ENCODE measurements around the gene ATP1A1.

ATP1A1 gene

GRCh38 chr1:116404699-116405098 is 31.7 kb downstream of the ATP1A1 start:
- H3K4me1 ChIP-seq (ENCODE audit: control insufficient read depth, insufficient read depth, low read length, unreplicated experiment), result no peaks in the 10 kb centered on the region

DNA sequence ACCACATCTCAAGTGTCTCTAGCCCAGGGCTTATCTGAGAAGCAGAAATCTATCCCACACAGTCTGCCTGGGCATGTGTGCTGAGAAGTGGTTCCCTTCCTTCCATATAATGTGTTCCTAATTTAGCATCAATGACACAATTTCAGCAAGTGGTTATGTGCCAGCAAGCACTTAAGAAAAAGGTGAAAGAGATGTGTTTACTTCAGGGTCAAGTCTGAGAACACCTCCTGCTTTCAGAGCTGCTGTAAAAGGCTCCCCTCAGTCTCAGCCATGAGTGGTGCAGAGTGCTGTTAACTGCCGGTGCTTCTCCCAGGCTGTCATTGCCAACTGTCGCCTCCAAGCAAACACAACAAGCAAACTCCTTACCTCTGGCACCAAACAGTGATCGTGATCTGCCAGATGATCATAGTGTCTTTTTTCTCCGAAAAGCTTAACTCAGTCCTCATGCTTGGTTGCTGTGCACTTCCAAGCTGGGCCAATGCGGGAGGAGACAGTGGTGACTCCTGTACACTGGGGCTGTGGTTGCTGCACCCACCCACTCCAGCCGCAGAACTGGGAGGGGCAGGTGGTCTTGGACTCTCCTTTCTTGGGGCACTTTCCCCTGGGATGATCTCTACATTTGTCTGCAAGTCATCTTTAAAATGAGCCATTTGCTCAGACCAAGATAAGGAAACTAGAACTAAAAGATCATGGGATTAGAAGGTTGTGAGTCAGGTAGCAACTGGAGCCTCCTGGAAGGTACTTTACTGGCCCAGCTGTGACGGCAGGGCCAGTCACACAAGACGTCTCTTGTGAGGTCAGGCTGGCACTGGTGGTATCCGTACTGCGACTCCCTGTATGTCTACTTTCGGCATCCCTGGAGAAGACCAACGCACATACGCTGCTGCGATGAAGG is 32.4 kb downstream of the ATP1A1 start:
- no peaks in the 10 kb centered on the region for H3K27me3 ChIP-seq (ENCODE audit: insufficient read depth, low read length)
- H3K4me3 ChIP-seq (ENCODE audit: low read depth, low read length), result no peak overlapping the region
- no peaks in the 10 kb centered on the region for H3K4me1 ChIP-seq (ENCODE audit: control insufficient read depth, insufficient read depth, low read length, unreplicated experiment)
- H3K79me2 ChIP-seq (ENCODE audit: control insufficient read depth, insufficient read depth, low read length, unreplicated experiment), result no peaks in the 10 kb centered on the region
- no peak overlapping the region for H3K27ac ChIP-seq (ENCODE audit: low read depth, low read length)
- H2AFZ ChIP-seq (ENCODE audit: low read length, unreplicated experiment), result no peak overlapping the region
- H3K36me3 ChIP-seq (ENCODE audit: insufficient read depth, low read length), result peaks cover 55% of the 10 kb centered on the region

More at GRCh38 chr1:116404699-116405098, 31.7 kb downstream of the ATP1A1 start:
- Histone ChIP-seq H3K27me3 (ENCODE audit: insufficient read depth, low read length) (no peaks in the 10 kb centered on the region), H3K4me3 (ENCODE audit: low read depth, low read length) (no peak overlapping the region), H3K27ac (ENCODE audit: low read depth, low read length) (no peak overlapping the region), H3K36me3 (ENCODE audit: insufficient read depth, low read length) (peaks cover 63% of the 10 kb centered on the region), H2AFZ (ENCODE audit: low read length, unreplicated experiment) (no peak overlapping the region), H3K79me2 (ENCODE audit: control insufficient read depth, insufficient read depth, low read length, unreplicated experiment) (no peaks in the 10 kb centered on the region)

DNA sequence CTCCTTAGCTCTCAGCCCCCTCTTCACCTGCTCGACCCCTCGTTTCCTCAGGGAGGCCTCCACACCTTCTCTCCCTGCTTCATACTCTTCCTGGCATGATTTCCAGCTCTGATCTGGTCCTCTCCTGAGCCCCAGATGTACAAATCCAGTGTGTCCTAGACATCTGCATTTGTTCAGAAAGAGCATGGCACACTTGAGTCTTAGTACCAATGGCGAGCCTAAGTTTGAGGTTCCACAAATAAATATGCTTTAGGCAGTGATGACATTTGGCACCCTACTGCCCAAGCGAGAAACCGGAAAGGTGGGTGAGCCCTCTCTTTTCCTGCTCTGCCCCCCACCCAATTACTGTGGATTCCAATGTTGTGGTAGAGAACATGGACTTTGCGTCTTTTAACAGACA is 34.0 kb downstream of the ATP1A1 start:
- Histone ChIP-seq H3K36me3 (ENCODE audit: insufficient read depth, low read length) (peaks cover 40% of the 10 kb centered on the region), H2AFZ (ENCODE audit: low read length, unreplicated experiment) (no peak overlapping the region), H3K27me3 (ENCODE audit: insufficient read depth, low read length) (no peaks in the 10 kb centered on the region), H3K4me1 (ENCODE audit: control insufficient read depth, insufficient read depth, low read length, unreplicated experiment) (peaks cover 10% of the 10 kb centered on the region), H3K4me3 (ENCODE audit: low read depth, low read length) (no peak overlapping the region), H3K27ac (ENCODE audit: low read depth, low read length) (no peak overlapping the region), H3K79me2 (ENCODE audit: control insufficient read depth, insufficient read depth, low read length, unreplicated experiment) (no peaks in the 10 kb centered on the region)

DNA sequence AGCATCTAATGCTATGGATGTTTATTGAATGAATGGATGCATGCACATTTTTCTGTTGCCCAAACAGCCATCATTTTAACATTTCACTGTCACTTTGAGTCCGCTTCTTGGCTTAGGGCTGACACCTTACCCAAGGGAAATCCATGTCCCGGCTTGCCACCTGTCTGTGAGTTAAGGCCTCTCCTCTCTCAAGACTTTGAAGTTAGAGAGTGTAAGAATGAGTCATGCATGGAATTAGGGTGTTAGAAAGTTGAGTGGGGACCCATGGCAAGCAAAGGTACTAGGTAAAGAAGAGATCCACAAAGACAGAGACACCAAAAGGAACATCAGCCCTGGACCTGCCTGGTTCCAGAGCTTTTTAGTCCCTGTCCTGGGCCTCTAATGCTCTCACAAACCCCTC is 35.1 kb downstream of the ATP1A1 start:
- H3K4me3 ChIP-seq (ENCODE audit: low read depth, low read length), result no peak overlapping the region
- no peak overlapping the region for H2AFZ ChIP-seq (ENCODE audit: low read length, unreplicated experiment)
- no peaks in the 10 kb centered on the region for H3K27me3 ChIP-seq (ENCODE audit: insufficient read depth, low read length)
- H3K27ac ChIP-seq (ENCODE audit: low read depth, low read length), result no peak overlapping the region
- peaks cover 15% of the 10 kb centered on the region for H3K4me1 ChIP-seq (ENCODE audit: control insufficient read depth, insufficient read depth, low read length, unreplicated experiment)
- H3K36me3 ChIP-seq (ENCODE audit: insufficient read depth, low read length), result peaks cover 30% of the 10 kb centered on the region; the same call in 1 of the 2 replicates
- H3K79me2 ChIP-seq (ENCODE audit: control insufficient read depth, insufficient read depth, low read length, unreplicated experiment), result no peaks in the 10 kb centered on the region

- no peak overlapping the region for H3K4me3 ChIP-seq (ENCODE audit: low read depth, low read length)
- no peaks in the 10 kb centered on the region for H3K27me3 ChIP-seq (ENCODE audit: insufficient read depth, low read length)
- H3K79me2 ChIP-seq (ENCODE audit: control insufficient read depth, insufficient read depth, low read length, unreplicated experiment), result no peaks in the 10 kb centered on the region
- no peak overlapping the region for H2AFZ ChIP-seq (ENCODE audit: low read length, unreplicated experiment)
- H3K27ac ChIP-seq (ENCODE audit: low read depth, low read length), result no peak overlapping the region
- H3K36me3 ChIP-seq (ENCODE audit: insufficient read depth, low read length), result peaks cover 22% of the 10 kb centered on the region; the same call in 1 of the 2 replicates
- peaks cover 15% of the 10 kb centered on the region for H3K4me1 ChIP-seq (ENCODE audit: control insufficient read depth, insufficient read depth, low read length, unreplicated experiment)
These were observed 36.0 kb downstream of the ATP1A1 start for GRCh38 chr1:116408803-116409720.

DNA sequence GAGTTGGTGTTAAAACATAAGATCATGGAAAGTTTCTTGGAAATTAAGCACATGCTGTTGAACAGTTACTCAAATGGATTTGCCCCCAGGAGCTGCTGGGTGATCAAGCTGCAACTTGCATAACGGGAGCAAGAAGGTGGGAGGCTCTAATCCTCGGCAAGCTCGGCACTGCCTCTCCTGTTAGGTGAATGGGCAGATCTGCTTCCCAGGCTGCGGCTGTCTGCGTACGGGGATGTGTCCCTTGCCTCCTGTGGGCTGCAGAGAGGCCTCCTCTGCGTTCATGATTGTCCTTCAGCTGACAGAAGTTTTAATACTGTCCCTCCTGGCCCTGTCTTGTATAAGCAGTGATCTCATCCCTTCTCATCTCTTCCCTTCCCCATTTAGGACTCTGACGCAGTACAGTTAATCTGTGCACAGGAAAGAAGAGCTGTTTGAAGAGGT is 36.7 kb downstream of the ATP1A1 start:
- no peaks in the 10 kb centered on the region for H3K79me2 ChIP-seq (ENCODE audit: control insufficient read depth, insufficient read depth, low read length, unreplicated experiment)
- no peak overlapping the region for H3K4me3 ChIP-seq (ENCODE audit: low read depth, low read length)
- no peaks in the 10 kb centered on the region for H3K27me3 ChIP-seq (ENCODE audit: insufficient read depth, low read length)
- peaks cover 16% of the 10 kb centered on the region; the same call in 1 of the 2 replicates for H3K36me3 ChIP-seq (ENCODE audit: insufficient read depth, low read length)
- H3K4me1 ChIP-seq (ENCODE audit: control insufficient read depth, insufficient read depth, low read length, unreplicated experiment), result peaks cover 15% of the 10 kb centered on the region
- no peak overlapping the region for H3K27ac ChIP-seq (ENCODE audit: low read depth, low read length)
- no peak overlapping the region for H2AFZ ChIP-seq (ENCODE audit: low read length, unreplicated experiment)

DNA sequence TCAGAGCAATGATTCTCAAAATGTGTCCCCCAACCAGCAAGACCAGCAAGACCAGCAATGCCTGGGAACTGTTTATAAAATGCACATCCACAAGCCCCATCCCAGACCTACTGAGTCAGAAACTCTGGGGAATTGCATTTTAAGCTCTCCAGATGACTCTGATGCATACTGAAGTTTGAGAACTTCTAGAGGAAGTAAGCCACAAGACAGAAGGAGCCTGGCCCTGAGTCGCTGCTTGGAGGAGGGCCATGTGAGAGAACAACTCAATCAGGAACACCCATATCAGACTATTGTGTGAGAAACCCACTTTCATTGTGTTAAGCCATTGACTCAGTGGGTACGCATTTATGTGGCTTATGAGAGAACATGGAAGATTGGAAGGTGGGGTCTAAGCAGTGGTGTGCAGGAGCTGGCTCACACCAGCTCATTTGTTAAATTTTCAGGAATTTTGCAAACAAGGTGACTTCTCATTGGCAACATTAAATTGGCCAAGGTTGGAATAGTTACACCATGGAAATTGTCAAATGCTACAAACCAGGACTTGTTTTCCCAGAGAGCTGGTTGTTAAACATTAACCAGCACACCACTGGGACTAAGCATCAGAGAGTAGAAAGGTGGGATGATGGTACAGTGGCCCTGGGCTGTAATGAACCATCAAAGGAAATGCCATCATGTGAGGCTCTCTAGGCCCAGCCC is 38.9 kb downstream of the ATP1A1 start:
- H3K27ac ChIP-seq (ENCODE audit: low read depth, low read length), result peak overlapping the region; percentile 52; the same call in 1 of the 2 replicates
- H3K4me3 ChIP-seq (ENCODE audit: low read depth, low read length), result no peak overlapping the region
- 0 out of 2 replicates have a peak, but pooled peaks cover 4% of the 10 kb centered on the region for H3K36me3 ChIP-seq (ENCODE audit: insufficient read depth, low read length)
- no peaks in the 10 kb centered on the region for H3K27me3 ChIP-seq (ENCODE audit: insufficient read depth, low read length)
- H3K79me2 ChIP-seq (ENCODE audit: control insufficient read depth, insufficient read depth, low read length, unreplicated experiment), result no peaks in the 10 kb centered on the region
- peaks cover 15% of the 10 kb centered on the region for H3K4me1 ChIP-seq (ENCODE audit: control insufficient read depth, insufficient read depth, low read length, unreplicated experiment)
- H2AFZ ChIP-seq (ENCODE audit: low read length, unreplicated experiment), result no peak overlapping the region

- Histone ChIP-seq H3K79me2 (ENCODE audit: control insufficient read depth, insufficient read depth, low read length, unreplicated experiment) (no peaks in the 10 kb centered on the region), H3K36me3 (ENCODE audit: insufficient read depth, low read length) (no peaks in the 10 kb centered on the region), H3K27me3 (ENCODE audit: insufficient read depth, low read length) (no peaks in the 10 kb centered on the region), H2AFZ (ENCODE audit: low read length, unreplicated experiment) (no peak overlapping the region), H3K4me1 (ENCODE audit: control insufficient read depth, insufficient read depth, low read length, unreplicated experiment) (peaks cover 16% of the 10 kb centered on the region), H3K27ac (ENCODE audit: low read depth, low read length) (peak overlapping the region; percentile 52; the same call in 1 of the 2 replicates), H3K4me3 (ENCODE audit: low read depth, low read length) (no peak overlapping the region)
These were observed 39.4 kb downstream of the ATP1A1 start for GRCh38 chr1:116412480-116412798.

DNA sequence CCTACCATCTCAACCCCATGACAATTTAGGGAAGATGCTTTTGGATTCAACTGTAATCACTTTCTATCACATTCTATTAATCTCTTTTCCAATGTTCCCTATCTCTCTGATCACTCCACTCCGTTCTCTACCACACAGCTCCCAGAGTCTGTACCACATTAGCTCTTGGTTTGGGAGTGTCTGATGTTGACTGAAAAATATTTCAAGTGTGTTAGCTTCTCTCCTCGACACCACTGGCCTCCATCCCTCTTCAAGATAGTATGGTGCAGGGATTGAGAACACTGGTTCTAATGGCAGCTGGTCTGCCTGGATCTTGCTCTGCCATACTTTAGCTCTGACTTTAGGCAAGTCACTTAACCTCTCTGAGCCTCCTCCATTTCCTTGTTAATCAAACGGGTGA is 39.9 kb downstream of the ATP1A1 start:
- Histone ChIP-seq H3K27ac (ENCODE audit: low read depth, low read length) (no peak overlapping the region), H3K36me3 (ENCODE audit: insufficient read depth, low read length) (no peaks in the 10 kb centered on the region), H3K79me2 (ENCODE audit: control insufficient read depth, insufficient read depth, low read length, unreplicated experiment) (no peaks in the 10 kb centered on the region), H3K4me1 (ENCODE audit: control insufficient read depth, insufficient read depth, low read length, unreplicated experiment) (peaks cover 20% of the 10 kb centered on the region), H2AFZ (ENCODE audit: low read length, unreplicated experiment) (no peak overlapping the region), H3K4me3 (ENCODE audit: low read depth, low read length) (no peak overlapping the region), H3K27me3 (ENCODE audit: insufficient read depth, low read length) (no peaks in the 10 kb centered on the region)

DNA sequence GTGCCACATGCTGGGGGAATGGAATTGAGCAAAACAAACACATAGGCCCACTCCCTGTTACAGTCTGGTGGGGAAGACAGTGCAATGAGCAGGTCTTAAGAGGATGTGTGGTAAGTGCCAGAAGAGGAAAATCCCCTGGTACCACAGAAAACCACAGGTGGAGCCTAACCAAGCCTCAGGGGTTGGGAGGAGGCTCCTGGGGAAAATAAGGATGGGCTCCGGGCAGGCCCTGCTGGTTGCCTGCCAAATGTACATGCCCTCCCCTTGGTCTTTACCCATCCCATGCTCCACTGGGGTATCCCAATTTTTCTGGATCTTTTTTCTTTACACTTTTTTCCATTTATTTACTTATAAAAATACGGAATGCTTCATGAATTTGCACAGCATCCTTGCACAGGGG is 40.4 kb downstream of the ATP1A1 start:
- Histone ChIP-seq H3K4me3 (ENCODE audit: low read depth, low read length) (no peak overlapping the region), H3K27me3 (ENCODE audit: insufficient read depth, low read length) (no peaks in the 10 kb centered on the region), H3K79me2 (ENCODE audit: control insufficient read depth, insufficient read depth, low read length, unreplicated experiment) (no peaks in the 10 kb centered on the region), H3K27ac (ENCODE audit: low read depth, low read length) (no peak overlapping the region), H2AFZ (ENCODE audit: low read length, unreplicated experiment) (no peak overlapping the region), H3K36me3 (ENCODE audit: insufficient read depth, low read length) (no peaks in the 10 kb centered on the region), H3K4me1 (ENCODE audit: control insufficient read depth, insufficient read depth, low read length, unreplicated experiment) (peaks cover 20% of the 10 kb centered on the region)

All from ACC112 (cell line).